Activated CD4-positive, alpha-beta T cell treated with anti-CD3 and anti-CD28 coated beads, Interleukin-2, amount 10 ng/mL, durations not matched to agents 24 days and 14 days (primary cell): Measurements from ENCODE around the gene GFRA3. TPM values are rescaled to one million over a fixed set of nuclear protein-coding genes. Genes with fewer than 3 reads are reported as not detected.
"Not testable (repeated sequence)": the region's sequence is repeated elsewhere in the genome, so short reads cannot be mapped to it uniquely, and the experiment has no call there.

Experiments used
- DNase-seq: peaks from one replicate; pipeline ENCODE4 v3.0.0; 2022
- H3K27ac Mint-ChIP-seq: one replicate; pipeline ENCODE4 v1.8.0; 2022; ENCODE audit warnings: mild to moderate bottlenecking, mixed read lengths
- H3K27me3 Mint-ChIP-seq: one replicate; pipeline ENCODE4 v1.8.0; 2022; ENCODE audit warnings: mixed read lengths
- H3K36me3 Mint-ChIP-seq: one replicate; pipeline ENCODE4 v1.8.0; 2022; ENCODE audit warnings: low read depth, mild to moderate bottlenecking, mixed read lengths
- H3K4me1 Mint-ChIP-seq: one replicate; pipeline ENCODE4 v1.8.0; 2021; ENCODE audit warnings: mixed read lengths
- H3K4me3 Mint-ChIP-seq: one replicate; pipeline ENCODE4 v1.8.0; 2022; ENCODE audit warnings: mild to moderate bottlenecking, moderate library complexity, mixed read lengths
- H3K9me3 Mint-ChIP-seq: one replicate; pipeline ENCODE4 v1.8.0; 2021; ENCODE audit warnings: mixed read lengths
- intact Hi-C: fragments of 100-400 bp; cut with micrococcal nuclease; formaldehyde crosslinking; loops from one replicate; pipeline ENCODE4 v1.15.1; 2023
- total RNA-seq: library from RNA; stranded (reverse); gene quantifications from 2 replicates; pipeline ENCODE4 v1.2.3, GENCODE V29; 2022

Gene GFRA3
- total RNA-seq, 1 donor from 2014 or later = not detected

DNA sequence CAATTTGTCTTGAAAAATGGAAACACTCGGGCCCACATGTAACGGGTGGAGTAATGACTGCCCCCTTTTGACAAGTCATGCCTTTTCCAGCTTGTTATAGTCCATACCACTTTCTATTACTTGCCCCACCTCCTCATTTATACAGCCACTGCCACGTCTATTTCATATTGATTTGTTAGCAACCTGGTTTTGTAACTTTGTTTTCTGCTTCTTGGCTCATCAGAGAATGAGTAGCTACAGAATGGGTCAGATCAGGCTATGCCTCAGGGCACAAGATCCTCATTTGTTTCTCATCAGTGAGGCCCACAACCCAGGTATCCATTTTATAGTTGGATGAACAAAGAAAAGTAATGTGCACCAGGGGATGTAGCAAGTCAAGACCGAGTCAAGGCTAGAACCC is 1.7 kb downstream of the GFRA3 start:
- H3K4me3 Mint-ChIP-seq = no peak overlapping the region
- DNase-seq = no peak
- no peaks in the 10 kb centered on the region for H3K36me3 Mint-ChIP-seq
- no peak overlapping the region for H3K27ac Mint-ChIP-seq
- no peaks in the 10 kb centered on the region for H3K9me3 Mint-ChIP-seq
- intact Hi-C loops = no loop called here
- peaks cover 32% of the 10 kb centered on the region for H3K27me3 Mint-ChIP-seq
- peaks cover 4% of the 10 kb centered on the region for H3K4me1 Mint-ChIP-seq

DNA sequence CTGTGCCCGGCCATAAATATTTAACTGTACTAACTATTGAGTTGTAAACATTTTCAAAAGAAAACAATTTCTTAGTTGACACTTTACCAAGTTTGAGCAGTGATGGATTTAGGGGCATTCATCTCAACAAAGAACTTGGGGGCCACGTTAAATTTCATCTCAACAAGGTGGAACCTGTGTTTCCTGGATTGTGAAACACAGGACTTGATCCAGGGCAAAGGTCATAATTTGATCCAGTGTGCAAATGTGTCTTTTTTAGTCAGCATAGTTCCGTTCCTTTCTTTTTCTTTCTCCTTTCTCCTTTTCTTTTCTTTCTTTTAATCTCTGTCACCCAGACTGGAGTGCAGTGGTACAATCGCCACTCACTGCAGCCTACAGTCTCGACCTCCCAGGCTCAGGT is 3.1 kb downstream of the GFRA3 start:
- Mint-ChIP-seq H3K27ac (no peak overlapping the region), H3K9me3 (no peaks in the 10 kb centered on the region)

DNA sequence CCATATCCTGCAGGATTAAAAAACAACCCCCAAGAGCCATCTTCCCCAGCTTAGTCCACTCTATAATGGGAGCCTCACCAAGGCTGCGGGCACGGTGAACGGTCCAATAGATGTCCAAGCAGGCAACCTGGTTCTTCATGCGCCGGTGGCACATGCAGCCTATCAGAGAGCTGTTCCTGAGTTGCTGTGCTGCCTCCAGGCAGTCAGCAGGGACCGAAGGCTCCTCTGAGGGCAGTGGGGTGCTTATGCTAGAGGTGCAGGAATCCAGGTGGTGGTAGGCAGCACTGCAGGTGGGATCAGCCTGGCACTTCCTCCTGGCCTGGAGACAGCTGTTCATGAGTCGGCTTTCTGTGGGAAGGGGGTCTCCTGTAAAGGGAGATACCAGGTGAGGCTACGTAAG is 10.2 kb downstream of the GFRA3 start:
- Mint-ChIP-seq H3K4me1 (peaks cover 2% of the 10 kb centered on the region), H3K27me3 (peaks cover 7% of the 10 kb centered on the region), H3K4me3 (no peak overlapping the region), H3K36me3 (no peaks in the 10 kb centered on the region), H3K9me3 (no peaks in the 10 kb centered on the region), H3K27ac (no peak overlapping the region)
- no peak for DNase-seq
- intact Hi-C loops = no loop called here

More for the DNA sequence above, 3.1 kb downstream of the GFRA3 start:
- Mint-ChIP-seq H3K36me3 (no peaks in the 10 kb centered on the region), H3K27me3 (peaks cover 29% of the 10 kb centered on the region), H3K4me1 (peaks cover 4% of the 10 kb centered on the region), H3K4me3 (no peak overlapping the region)
- no peak for DNase-seq
- intact Hi-C loops = no loop called here

DNA sequence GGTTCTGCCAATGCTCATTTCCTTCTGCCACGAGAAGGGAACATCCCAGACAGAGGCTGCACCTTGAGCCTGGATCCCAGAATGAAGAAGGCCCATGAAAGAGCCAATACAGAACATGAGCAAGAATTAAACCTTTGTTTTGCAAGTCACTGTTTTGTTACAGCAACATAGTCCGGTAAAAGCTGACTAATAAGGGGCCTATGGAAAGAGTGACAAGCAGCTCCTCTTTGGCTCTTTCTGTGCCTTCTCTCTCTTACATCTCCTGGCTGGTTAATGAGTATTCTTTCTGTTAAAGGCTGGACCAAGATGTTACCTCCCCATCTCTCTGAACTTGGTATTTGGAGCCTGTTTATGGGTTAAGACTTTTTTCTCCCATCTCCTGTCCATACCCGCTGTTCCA is 10.8 kb downstream of the GFRA3 start:
- no peak overlapping the region for H3K27ac Mint-ChIP-seq
- H3K4me1 Mint-ChIP-seq = peaks cover 2% of the 10 kb centered on the region
- DNase-seq = no peak
- no peak overlapping the region for H3K4me3 Mint-ChIP-seq
- intact Hi-C loops = no loop called here
- H3K27me3 Mint-ChIP-seq = peaks cover 7% of the 10 kb centered on the region
- H3K36me3 Mint-ChIP-seq = no peaks in the 10 kb centered on the region
- no peaks in the 10 kb centered on the region for H3K9me3 Mint-ChIP-seq

DNA sequence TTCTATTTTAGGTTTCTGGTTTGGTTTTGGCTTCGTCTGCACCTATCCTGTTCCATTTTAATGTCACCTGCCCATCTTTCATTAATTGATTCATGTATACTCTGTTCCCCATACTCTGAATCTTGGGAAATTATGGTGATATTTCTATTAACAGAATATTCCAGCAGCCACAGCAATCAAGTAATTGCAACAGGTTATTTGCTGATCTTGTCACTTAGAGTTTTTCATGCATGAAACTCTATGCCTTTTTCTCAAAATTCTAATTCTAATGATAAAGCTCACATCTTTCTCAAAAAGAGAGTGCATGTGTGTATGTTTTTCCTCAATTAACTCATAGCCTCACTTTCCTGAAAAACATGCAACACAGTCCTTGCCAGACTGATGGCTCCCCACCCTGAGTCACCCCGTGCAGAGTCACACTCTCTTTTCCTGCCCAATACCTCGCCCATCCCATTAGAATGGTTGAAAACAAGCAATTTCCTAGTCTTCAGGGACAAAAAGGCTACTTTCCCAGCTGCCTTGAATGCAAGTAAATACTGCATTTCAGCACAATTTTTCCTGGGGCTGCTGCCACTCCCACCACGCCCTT is 15.6 kb downstream of the GFRA3 start:
- no peak for DNase-seq
- H3K9me3 Mint-ChIP-seq = no peaks in the 10 kb centered on the region
- intact Hi-C loops = no loop called here

DNA sequence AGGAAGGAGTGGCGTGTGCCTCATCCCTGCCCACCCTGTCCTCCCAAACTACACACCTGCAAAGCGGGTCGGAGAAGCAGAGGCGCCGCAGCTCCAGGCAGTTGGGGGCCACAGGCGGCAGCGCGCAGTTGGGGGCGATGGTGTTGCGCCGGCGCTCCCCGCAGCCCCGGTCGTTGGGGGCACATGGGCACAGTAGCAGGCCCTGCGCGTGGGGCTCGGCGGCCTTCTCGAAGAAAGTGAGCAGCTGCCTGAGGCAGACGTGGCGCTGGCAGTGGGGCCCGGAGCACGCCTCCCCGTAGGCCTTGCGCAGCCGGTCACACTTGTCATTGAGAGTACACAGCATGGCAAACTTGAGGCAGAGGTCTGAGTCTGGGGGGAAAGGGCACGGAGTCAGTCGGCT is 16.8 kb downstream of the GFRA3 start:
- H3K9me3 Mint-ChIP-seq = no peaks in the 10 kb centered on the region
- intact Hi-C loops = no loop called here
- no peak overlapping the region for H3K4me3 Mint-ChIP-seq
- no peak for DNase-seq
- H3K27ac Mint-ChIP-seq = no peak overlapping the region
- H3K4me1 Mint-ChIP-seq = no peaks in the 10 kb centered on the region
- peaks cover 7% of the 10 kb centered on the region for H3K27me3 Mint-ChIP-seq
- no peaks in the 10 kb centered on the region for H3K36me3 Mint-ChIP-seq

More for the DNA sequence above, 15.6 kb downstream of the GFRA3 start:
- H3K4me3 Mint-ChIP-seq = no peak overlapping the region
- H3K36me3 Mint-ChIP-seq = no peaks in the 10 kb centered on the region
- peaks cover 7% of the 10 kb centered on the region for H3K27me3 Mint-ChIP-seq
- H3K27ac Mint-ChIP-seq = no peak overlapping the region
- peaks cover 2% of the 10 kb centered on the region for H3K4me1 Mint-ChIP-seq

DNA sequence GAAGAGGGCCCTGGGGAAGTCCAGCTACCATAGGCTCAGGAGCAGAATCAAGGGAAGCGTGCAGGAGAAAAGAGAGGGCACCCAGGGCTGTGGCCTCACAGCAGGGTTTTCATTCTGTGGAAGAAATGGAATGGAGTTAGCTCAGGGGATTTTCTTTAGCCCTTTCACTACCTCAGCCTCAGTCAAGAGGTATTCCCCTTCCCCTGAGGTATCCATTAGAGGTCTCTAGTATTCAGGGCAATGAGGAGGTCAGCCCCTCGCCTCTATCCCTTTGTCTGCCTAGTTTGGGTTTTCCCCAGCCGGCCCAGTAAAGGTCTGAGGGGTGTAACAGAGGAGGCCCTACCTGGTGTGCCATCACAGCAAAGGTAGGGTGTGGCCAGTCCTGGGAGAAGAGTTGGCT is 21.5 kb downstream of the GFRA3 start:
- Mint-ChIP-seq H3K27me3 (peaks cover 7% of the 10 kb centered on the region), H3K27ac (no peak overlapping the region), H3K4me3 (no peak overlapping the region), H3K4me1 (no peaks in the 10 kb centered on the region), H3K9me3 (no peaks in the 10 kb centered on the region), H3K36me3 (no peaks in the 10 kb centered on the region)
- DNase-seq = no peak
- intact Hi-C loops = no loop called here

DNA sequence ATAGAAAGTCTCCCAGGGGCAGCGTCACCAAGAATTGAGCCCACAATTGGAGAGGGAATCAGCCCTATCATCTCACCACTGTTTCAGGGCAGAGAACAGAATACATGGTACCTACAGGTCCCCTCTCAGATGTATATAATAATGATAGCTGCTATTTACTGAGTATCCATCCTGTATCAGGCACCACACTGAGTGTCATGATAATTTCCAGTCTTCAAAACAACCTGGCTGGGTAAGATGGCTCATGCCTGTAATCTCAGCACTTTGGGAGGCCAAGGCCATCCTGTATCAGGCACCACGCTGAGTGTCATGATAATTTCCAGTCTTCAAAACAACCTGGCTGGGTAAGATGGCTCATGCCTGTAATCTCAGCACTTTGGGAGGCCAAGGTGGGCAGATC is 26.6 kb downstream of the GFRA3 start:
- H3K4me1 Mint-ChIP-seq, H3K36me3 Mint-ChIP-seq, H3K9me3 Mint-ChIP-seq, H3K27ac Mint-ChIP-seq, DNase-seq, intact Hi-C loops, H3K4me3 Mint-ChIP-seq: not testable (repeated sequence)
- H3K27me3 Mint-ChIP-seq = peaks cover 22% of the 10 kb centered on the region

DNA sequence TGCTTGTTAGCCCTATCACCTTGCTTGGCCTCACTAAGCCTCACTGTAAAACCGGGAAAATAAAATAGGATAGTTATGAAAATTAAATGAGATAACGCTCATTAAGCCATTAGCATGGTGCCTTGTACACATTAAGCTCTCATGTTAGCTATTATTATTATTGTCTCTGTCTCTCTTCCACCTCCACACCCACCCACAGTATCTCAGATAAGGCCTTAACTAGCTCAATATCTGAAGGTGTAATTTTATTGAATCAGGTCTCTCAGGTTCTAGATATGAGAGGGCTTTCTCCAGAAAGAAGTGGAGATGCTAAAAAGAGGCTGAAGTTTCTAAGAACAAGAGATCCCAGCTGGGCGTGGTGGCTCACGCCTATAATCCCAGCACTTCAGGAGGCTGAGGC is 27.6 kb downstream of the GFRA3 start:
- DNase-seq = no peak
- no peaks in the 10 kb centered on the region for H3K9me3 Mint-ChIP-seq
- no peaks in the 10 kb centered on the region for H3K36me3 Mint-ChIP-seq
- no peak overlapping the region for H3K27ac Mint-ChIP-seq
- no peak overlapping the region for H3K4me3 Mint-ChIP-seq
- intact Hi-C loops = no loop called here
- no peaks in the 10 kb centered on the region for H3K4me1 Mint-ChIP-seq
- H3K27me3 Mint-ChIP-seq = peaks cover 31% of the 10 kb centered on the region

DNA sequence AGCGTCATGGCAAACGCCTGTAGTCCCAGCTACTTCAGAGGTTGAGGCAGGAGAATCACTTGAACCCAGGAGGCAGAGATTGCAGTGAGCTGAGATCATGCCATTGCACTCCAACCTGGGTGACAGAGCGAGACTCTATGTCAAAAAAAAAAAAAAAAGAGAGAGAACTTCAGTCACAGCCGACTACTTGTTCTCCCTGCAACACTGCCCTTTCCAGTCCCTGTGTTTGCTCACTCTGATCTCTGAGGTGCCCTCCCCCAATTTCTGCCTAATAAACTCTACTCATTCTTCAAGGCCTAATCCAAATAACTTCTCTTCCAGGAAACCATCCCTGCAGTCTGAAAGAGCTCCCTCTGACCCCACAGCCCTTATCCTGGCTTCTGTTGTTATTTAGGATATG is 28.1 kb downstream of the GFRA3 start:
- no peaks in the 10 kb centered on the region for H3K36me3 Mint-ChIP-seq
- H3K4me1 Mint-ChIP-seq = peaks cover 3% of the 10 kb centered on the region
- no peak for DNase-seq
- no peak overlapping the region for H3K27ac Mint-ChIP-seq
- intact Hi-C loops = no loop called here
- peaks cover 33% of the 10 kb centered on the region for H3K27me3 Mint-ChIP-seq
- no peaks in the 10 kb centered on the region for H3K9me3 Mint-ChIP-seq
- no peak overlapping the region for H3K4me3 Mint-ChIP-seq

DNA sequence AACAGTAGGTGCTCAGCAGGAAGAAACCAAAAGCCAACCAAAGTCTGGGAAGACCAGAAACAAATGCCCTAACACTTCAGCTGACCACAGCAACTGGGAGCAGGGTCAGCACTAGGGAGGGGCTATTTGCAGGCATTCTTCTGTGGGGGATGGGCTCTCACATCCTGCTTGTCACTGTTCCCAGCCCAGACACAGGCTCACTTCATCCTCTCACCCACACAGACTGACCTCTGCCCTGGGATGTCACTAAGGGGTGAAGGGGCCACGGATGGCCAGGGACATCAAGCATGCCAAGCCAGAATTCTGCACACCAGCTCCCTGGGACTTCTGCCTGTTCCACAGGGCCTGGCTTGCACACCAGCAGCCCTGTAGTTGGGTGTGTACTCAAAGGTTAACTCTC is 28.7 kb downstream of the GFRA3 start:
- H3K4me3 Mint-ChIP-seq = no peak overlapping the region

DNA sequence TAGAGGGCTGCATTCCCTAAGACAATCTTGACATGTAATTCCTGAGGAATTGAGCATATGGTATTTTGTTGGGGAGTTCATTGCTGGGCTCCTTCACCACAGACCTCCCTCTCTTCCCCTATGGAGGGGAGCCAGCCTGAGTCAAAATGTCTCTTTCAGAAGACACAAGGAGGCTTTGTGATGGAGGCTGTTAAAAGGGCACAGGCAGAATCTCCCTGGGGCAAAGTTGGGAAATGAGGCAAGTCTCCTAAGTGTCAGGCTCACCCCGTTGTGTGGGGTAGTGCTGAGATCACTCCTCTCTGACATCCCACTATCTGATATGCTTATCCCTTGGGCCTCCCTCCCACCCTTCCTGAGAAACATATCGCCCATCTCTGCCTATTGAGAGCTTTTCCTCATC is 30.6 kb downstream of the GFRA3 start:
- peaks cover 12% of the 10 kb centered on the region for H3K4me1 Mint-ChIP-seq
- no peak for DNase-seq

More for the DNA sequence above, 28.7 kb downstream of the GFRA3 start:
- H3K4me1 Mint-ChIP-seq = peaks cover 9% of the 10 kb centered on the region
- intact Hi-C loops = no loop called here
- no peaks in the 10 kb centered on the region for H3K36me3 Mint-ChIP-seq
- DNase-seq = no peak
- peaks cover 40% of the 10 kb centered on the region for H3K27me3 Mint-ChIP-seq
- H3K27ac Mint-ChIP-seq = no peak overlapping the region
- no peaks in the 10 kb centered on the region for H3K9me3 Mint-ChIP-seq

DNA sequence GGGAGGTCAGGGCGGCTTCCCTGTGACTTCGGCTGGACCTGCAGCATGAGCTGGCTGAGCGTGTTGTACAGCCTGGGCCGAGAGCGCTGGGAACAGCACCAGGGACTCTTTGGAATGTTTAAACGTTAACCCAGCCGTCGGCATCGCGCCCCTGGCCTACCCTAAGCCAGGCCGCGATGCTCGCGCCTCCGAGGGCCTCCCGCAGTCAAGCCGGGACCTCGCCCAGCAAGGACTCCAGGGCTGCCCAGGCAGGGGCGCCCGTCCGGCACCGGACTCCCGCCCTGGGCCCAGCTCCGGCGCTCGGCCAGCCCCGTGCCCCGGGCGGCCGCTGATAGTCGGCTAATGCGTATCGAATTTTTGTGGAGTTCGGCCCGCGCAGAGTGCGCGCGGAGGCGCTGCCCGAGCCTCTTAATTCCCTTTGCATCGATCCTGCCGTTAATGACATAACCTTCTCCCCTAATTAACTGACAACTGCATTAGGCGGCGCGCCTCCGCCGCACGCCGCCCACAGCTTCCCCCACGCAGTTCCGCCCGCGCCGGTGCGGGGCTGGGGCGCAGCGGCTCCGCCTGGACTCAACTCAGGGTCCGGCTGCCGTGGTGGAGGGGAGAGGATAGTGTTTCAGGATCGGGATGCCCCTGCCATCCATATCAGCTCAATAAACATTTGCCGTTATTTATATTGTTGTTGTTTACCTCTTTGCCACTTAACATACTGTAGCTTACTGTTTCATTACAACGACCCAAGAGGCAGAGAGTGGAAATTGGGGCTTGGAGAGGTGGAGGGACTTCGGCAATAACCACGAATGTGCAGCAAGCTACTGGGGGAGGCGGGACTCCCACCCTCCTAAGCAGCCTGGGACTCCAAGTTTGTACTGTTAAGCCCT is 32.5 kb downstream of the GFRA3 start:
- H3K9me3 Mint-ChIP-seq = no peaks in the 10 kb centered on the region
- no peak overlapping the region for H3K27ac Mint-ChIP-seq
- H3K4me3 Mint-ChIP-seq = peak overlapping the region; percentile 35
- no peaks in the 10 kb centered on the region for H3K36me3 Mint-ChIP-seq
- DNase-seq = peak; percentile 63
- H3K27me3 Mint-ChIP-seq = peaks cover 52% of the 10 kb centered on the region
- intact Hi-C loops = loop anchor here (1.0 kb wide), 1 partner anchor 33 kb away; no protein-coding TSS in a partner anchor
- peaks cover 12% of the 10 kb centered on the region for H3K4me1 Mint-ChIP-seq

More for the DNA sequence above, 30.6 kb downstream of the GFRA3 start:
- Mint-ChIP-seq H3K9me3 (no peaks in the 10 kb centered on the region), H3K36me3 (no peaks in the 10 kb centered on the region), H3K27ac (no peak overlapping the region), H3K27me3 (peaks cover 52% of the 10 kb centered on the region), H3K4me3 (no peak overlapping the region)
- intact Hi-C loops = no loop called here

DNA sequence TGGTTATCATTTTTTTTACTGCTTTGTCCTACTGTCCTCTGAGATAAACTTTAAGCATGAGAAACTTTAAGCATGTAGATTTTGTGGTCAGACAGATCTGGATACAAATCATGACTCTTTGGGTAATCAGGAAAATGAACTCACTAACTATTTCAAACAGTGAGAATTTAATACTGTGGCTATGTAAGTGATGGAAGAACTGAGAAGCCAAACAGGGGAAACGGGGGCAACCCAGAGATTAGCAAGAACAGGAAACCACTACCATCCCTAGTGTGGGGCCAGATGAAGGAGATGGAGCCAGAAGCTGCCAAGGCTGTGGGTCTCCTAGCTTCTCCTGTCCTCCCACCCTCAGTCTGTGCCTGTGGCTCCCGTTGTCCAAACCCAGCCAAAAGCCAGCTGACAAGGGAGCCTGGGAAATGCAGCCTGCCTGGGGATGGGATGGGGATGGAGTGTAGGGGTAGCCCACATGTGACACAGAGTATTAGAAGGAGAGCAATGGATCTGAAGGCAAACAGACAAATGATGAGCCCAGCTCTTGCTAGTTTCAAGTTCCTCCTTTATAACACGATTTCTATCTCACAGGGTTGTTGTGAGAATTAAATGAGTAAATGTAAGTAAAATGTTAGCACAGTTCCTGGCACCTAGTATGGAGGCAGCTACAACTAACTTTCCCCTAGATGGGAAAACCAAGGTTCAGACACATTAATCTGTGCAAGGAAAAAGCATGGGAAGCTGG is 33.6 kb downstream of the GFRA3 start:
- peaks cover 50% of the 10 kb centered on the region for H3K27me3 Mint-ChIP-seq
- H3K4me3 Mint-ChIP-seq = peak overlapping the region; percentile 0
- no peaks in the 10 kb centered on the region for H3K36me3 Mint-ChIP-seq
- no peak overlapping the region for H3K27ac Mint-ChIP-seq
- no peaks in the 10 kb centered on the region for H3K9me3 Mint-ChIP-seq
- no peak for DNase-seq
- peaks cover 12% of the 10 kb centered on the region for H3K4me1 Mint-ChIP-seq
- intact Hi-C loops = loop anchor here (1.0 kb wide), 1 partner anchor 34 kb away; no protein-coding TSS in a partner anchor
